Stimulated activated CD4-positive, alpha-beta T cell treated with anti-CD3 and anti-CD28 coated beads, Interleukin-1b, Interleukin-23, amount 100 ng/mL, for 4 hours (primary cell): ENCODE measurements around the gene TRIM16.
"Not testable (repeated sequence)": the region's sequence is repeated elsewhere in the genome, so short reads cannot be mapped to it uniquely, and the experiment has no call there.

Experiments used
- DNase-seq, 2 donors: peaks; one replicate each; pipeline ENCODE4 v3.0.0-alpha.2; 2020; ENCODE audit warnings: low read depth in 2 of 2

TRIM16 gene

DNA sequence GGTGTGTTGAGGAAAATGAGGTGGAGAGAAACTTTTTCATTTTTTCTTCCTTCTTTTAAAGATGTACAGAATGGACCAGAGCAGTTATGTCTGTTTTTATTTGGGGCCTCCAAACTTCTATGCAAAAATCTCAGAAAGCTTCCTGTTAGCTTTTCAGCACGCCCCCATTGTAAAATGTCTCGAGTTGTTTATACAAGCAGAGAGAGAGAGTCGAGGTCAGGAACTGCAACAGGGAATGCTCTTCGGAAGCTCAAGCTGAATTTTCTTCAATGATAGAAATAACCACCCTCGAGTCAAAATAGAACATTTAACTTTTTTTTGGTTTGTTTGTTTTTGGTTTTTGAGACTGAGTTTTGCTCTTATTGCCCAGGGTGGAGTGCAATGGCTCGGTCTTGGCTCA lies 68.3 kb downstream of the TRIM16 start:
- not testable (repeated sequence) for DNase-seq

DNA sequence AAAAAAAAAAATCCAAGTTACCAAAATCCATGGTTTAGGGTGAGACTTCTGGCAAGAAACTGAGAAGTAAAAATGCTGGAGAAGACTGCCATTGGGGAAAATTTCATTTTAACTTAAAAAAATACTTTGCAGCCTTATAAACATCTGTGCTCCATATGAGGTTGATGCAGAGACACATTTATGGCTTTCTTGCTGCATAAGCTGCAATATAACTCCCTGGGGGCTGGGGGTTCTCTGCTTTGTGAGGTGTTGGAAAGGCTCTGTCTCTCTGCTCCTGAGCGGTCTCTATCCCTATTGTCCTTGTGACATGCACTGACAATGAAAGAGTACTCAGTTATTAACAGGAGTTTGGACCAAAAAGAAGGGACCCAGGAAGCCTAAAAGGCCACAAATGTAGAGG lies 71.0 kb downstream of the TRIM16 start:
- DNase-seq = not testable (repeated sequence)

DNA sequence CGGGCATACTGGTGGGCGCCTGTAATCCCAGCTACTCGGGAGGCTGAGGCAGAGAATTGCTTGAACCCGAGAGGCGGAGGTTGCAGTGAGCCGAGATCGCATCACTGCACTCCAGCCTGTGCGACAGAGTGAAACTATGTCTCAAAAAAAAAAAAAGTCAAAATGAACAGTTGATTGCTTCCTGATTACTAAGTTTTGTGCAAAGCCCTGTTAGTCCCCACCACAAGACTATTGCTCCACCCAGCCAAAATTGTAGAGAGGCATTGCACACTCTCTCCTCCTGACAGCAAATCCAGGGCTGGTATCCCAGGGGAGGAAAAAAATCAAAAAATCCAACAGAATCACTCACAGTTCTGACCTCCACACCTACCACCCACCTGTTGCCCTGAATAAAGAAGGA lies 91.2 kb downstream of the TRIM16 start:
- DNase-seq = not testable (repeated sequence)

DNA sequence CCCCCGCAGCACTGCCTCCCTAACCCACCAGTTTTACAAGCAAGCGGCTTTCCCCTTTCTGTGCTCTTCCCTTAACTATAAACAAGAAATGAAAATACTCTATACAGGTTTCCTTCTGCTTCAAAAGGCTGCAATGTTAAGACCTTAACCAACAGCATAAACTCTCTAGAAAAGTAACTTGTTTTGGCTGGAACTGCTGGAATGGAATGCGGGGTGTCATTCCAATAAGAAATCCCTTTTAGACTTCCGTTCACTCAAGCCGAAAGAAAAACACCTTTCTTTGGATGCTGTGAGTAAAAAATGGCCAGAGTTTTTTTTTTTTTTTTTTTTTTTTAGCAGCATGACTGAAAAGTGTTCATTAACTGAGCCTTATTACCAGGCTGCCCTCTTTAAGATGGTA lies 92.1 kb downstream of the TRIM16 start:
- not testable (repeated sequence) for DNase-seq

DNA sequence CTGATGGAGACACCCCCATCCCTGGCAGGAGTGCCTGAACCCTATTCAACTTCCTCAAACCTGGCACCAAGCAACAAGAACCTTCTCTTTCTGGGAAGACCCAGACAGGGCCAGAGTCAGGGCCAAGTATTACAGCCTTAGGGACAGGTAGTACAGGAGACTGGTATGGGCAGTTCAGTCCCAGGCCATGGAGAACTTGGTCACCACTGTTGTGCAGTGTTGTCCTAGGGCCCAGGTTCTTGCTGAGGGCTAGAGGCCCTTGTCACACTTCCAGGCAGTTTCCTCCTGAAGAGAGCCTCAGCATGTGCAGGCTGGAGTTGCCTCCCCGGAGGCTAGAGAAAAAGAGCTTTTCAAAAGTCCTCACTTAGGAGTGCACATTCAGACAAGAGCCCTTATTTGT lies 93.3 kb downstream of the TRIM16 start:
- DNase-seq = not testable (repeated sequence)

DNA sequence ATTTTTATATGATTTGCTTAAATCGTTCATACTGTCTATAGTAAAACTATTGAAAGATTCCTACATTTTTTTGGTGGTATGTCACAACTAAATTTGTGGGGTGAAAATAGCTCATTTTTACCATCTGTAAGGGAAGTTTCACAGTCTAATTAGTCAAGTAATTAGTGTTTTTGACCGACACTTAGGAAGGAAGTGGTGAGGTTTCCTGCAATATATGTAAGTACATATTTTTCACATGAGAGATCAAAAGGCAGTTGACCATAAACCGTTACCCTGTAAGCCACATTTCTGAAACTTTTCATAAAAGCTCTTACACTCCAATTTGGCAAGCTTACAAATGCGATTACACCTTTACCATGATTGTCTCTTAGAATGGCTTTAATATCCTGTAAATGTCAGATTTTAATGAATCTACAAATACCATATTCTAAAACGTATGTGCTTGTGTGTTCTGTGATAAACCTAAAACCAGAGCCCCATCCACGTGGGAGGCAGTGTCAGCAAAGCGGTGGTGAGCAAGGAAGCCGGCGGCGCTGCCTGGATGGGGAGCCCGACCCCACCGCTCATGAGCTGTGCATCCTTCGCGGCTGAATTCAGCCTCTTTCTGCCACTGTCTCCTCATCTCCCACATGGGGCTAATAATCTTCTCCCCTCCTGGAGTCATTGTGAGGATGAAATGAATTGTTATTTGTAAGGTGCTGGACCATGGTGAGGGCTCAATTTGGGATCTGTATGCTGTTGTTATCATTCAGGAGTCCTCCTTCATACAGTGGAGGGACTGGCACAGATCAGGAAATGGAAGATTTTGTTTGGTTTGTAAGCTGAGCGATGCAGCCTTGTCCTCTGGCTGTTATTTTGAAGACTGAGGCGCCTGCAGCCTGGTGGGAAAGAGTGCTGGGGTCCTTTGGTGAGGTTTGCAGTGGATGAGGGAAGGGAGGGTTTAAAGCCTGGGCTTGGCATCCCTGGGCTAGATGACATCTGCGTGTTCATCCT lies 94.3 kb downstream of the TRIM16 start:
- not testable (repeated sequence) for DNase-seq

DNA sequence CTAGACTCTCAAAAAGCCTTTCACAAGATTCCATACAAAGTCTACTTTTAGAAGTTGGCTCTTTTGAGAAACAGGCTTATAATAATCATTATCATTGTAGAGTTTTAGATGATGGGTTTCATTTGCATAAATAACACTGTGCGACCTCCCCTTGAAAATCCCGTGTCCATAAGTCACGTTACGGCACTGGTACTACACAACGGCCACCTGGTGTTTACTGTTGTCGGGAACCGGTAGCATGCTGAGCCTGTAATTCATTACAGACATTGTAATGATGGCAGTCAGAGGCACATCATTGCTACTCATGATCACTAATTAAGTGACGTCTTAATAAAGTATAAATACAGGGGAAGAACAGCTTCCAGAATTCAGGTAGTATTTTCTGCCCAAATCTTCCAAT lies 96.1 kb downstream of the TRIM16 start:
- DNase-seq = not testable (repeated sequence)

DNA sequence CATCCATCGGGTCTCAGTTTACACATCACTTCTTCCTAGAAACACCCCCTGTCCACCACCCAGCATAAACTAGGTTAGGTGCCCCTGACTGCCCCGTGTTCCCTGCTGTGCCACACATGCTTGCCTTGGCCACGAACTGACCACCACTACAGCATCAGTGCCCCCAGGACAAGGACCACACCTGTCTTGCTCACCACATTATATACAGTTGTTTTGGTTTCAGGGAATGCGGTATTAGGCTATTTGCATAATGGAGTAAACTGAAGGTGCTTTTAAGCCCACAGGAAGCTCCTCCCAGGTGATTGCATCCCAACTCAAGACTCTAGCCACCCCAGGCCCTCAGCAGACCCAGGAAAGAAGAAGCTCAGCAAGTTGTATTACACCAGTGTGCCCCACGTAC lies 100.8 kb downstream of the TRIM16 start:
- DNase-seq = not testable (repeated sequence)

DNA sequence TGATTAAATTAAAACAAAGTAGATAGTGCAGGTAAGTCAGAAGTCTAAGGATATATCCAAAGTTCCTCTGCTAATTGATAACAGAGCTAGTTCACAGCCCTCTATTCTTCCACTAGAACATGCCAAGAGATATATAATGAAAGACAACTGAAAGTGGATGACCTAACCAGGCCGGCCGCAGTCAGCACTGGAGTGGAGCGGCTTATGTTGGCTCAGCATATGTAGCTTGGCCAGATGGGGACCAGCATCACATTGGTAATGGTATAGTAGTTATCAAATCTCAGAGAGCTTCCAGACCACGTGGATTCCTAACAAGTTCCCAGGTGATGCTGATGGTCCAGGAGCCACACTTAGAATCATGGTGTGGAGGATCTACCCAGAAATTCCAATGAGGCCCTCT lies 102.6 kb downstream of the TRIM16 start:
- DNase-seq = not testable (repeated sequence)
